WI38 (cell line): ENCODE data around the gene PLG.
"Not testable (repeated sequence)": the region's sequence is repeated elsewhere in the genome, so short reads cannot be mapped to it uniquely, and the experiment has no call there.

Experiments used
- H3K4me3 ChIP-seq: 2 replicates; pipeline ENCODE4 v1.5.1; 2011; ENCODE audit warnings: low read depth, mild to moderate bottlenecking, control low read depth, low read length
- CTCF ChIP-seq: IDR thresholded peaks from 2 replicates; pipeline ENCODE4 v1.5.1; 2012; ENCODE audit warnings: low read depth, mild to moderate bottlenecking, control low read depth, low read length

The PLG gene

GRCh38 chr6:160734627-160735026 is 32.6 kb downstream of the PLG start:
- no peak for TF ChIP-seq CTCF
- H3K4me3 ChIP-seq = no peak overlapping the region

- no peak overlapping the region for H3K4me3 ChIP-seq
- TF ChIP-seq CTCF = no peak
Observed at GRCh38 chr6:160735523-160735922, 33.5 kb downstream of the PLG start.

DNA sequence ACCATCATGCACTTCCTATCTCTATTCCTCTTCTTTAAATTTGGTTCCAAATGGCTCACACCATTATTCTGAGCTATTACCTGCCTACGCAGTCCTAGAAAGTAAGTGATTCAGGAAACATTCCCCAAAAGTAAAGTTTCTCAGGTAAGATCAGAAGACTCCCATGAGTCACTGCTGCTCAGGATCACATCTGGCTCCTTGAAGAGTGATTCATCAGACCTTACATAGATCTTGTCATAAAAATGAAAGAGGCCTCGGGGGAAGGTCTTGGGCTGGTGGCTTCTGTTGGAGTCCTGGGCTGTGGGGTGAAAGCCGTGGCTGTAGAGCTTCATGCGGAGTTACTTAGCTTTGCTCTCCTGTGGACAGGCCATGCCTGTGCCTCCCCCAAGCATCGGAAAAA is 35.9 kb downstream of the PLG start:
- no peak for TF ChIP-seq CTCF
- H3K4me3 ChIP-seq = no peak overlapping the region

DNA sequence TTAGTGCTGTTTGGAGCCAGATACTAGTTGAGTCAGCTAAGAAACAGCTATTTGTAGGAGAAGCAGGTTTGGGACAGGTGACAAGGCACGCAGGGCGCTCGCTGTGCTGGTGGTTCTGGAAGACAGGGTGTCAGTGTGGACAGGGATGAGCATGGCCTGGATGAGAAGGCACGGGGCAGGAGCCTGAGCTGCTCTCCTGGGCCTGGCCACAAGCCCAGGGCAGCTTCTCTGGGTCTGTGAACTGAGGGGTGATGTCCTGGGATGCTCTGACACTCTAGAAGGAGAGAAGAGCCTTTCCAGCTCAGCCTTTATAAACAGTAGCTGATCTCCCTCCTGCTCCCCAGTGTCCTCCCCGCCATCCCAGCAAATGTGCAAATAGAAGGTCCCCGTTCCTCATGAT is 37.9 kb downstream of the PLG start:
- no peak for TF ChIP-seq CTCF
- H3K4me3 ChIP-seq = no peak overlapping the region

- not testable (repeated sequence) for H3K4me3 ChIP-seq
Observed at GRCh38 chr6:160741012-160741411, 39.0 kb downstream of the PLG start.

DNA sequence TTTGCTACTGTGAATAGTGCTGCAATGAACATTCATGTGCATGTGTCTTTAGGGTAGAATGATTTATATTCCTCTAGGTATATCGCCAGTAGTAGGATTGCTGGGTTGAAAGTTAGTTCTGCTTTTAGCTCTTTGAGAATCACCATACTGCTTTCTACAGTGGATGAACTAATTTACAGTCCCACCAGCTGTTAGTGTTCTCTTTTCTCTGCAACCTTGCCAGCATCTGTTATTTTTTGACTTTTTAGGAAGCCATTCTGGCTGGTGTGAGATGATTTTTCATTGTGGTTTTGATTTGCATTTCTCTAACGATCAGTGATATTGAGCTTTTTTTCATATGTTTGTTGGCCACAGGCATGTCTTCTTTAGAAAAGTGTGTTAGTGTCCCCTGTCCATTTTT is 40.0 kb downstream of the PLG start:
- TF ChIP-seq CTCF = no peak
- H3K4me3 ChIP-seq = no peak overlapping the region

DNA sequence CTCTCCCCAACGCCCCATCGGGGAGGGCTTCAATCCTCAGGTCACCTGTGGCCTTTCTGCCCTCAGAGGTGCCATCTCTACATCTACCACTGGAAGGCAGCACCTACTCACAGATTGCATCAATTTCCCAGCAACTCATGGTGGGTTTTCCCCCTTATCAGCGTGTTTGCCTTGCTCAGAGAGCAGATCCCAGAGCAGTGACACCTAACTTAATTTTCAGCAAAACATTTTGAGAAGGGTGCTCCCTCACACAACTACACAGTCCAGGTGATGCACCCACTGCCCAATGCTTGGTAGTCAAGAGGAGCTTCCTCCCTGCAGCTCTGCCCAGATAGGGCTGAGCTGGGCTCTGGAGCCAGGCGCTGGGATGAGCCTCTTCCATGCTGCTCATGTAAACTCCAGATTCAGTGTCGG is 48.2 kb downstream of the PLG start:
- H3K4me3 ChIP-seq = no peak overlapping the region
- no peak for TF ChIP-seq CTCF

DNA sequence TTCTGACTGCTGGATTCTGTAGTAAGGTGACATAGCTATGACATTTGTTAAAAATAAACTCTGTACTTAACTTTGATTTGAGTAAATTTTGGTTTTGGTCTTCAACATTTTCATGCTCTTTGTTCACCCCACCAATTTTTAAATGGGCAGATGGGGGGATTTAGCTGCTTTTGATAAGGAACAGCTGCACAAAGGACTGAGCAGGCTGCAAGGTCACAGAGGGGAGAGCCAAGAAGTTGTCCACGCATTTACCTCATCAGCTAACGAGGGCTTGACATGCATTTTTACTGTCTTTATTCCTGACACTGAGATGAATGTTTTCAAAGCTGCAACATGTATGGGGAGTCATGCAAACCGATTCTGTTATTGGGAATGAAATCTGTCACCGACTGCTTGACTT is 51.2 kb downstream of the PLG start:
- not testable (repeated sequence) for H3K4me3 ChIP-seq

DNA sequence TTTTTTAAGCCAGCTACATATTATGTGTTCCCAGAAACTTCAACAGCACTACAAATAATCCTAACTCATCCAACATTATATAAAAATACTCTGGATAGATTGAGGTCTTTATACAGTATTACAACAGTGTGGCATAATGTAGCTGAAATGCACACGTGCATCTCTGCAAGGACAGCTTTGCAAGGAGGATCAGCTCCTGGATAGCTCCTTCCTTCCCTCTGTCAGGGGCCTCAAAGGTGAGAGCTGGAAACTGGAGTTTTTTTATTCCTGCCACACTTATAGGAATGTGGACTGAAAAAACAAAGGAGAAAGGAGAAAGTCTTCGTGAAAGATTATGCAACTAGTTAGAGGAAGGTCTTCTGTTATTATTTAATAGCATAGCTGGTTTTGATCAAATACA is 53.1 kb downstream of the PLG start:
- TF ChIP-seq CTCF = no peak

More for the DNA sequence above, 53.1 kb downstream of the PLG start:
- H3K4me3 ChIP-seq = no peak overlapping the region
